Endothelial cell of umbilical vein (primary cell): Measurements from ENCODE around the gene MPIG6B. TPM values are rescaled to one million over a fixed set of nuclear protein-coding genes. Genes with fewer than 3 reads are reported as not detected.

Experiments used
- BruUV-seq: library from RNA; stranded (reverse); fragments of 400-500 nt; replicated peaks from 2 replicates; lab custom pipeline; 2021; lab: Mats Ljungman, UMichigan
- CTCF ChIA-PET: fragments of 300-600, 350-600 bp; sonication (Branson Sonifier 250); formaldehyde crosslinking; loops from one replicate; lab custom pipeline; 2021; ENCODE audit warnings: antibody characterized with exemption, inconsistent platforms; lab: Charles Lee
- POLR2A ChIA-PET: fragments of 300-600, 350-600 bp; sonication (Branson Sonifier 250); formaldehyde crosslinking; loops from one replicate; lab custom pipeline; 2021; ENCODE audit warnings: antibody characterized with exemption, inconsistent platforms; lab: Charles Lee
- DNase-seq: peaks from one replicate; pipeline ENCODE4 v3.0.0-alpha.2; 2011; ENCODE audit warnings: low read depth, low spot score
- FAIRE-seq: peaks from 2 replicates; lab custom pipeline; 2011; peaks lifted over from hg19 to GRCh38; lab: Jason Lieb, UNC
- H2AFZ ChIP-seq: 2 replicates; pipeline ENCODE4 v1.6.0; 2012; ENCODE audit warnings: low read depth, low read length, control low read depth, inconsistent platforms
- H3K27ac ChIP-seq: 2 replicates; pipeline ENCODE4 v1.5.1; 2011; ENCODE audit warnings: low read depth, mild to moderate bottlenecking, control low read depth, low read length, moderate library complexity; ENCODE audit not compliant: insufficient read depth
- H3K27me3 ChIP-seq, 2 experiments: 2 replicates each; pipeline versions ENCODE4 v1.6.0 to v1.6.1; 2011; ENCODE audit warnings: low read length in 2 of 2, mixed read lengths in 1 of 2; ENCODE audit not compliant: control insufficient read depth in 2 of 2, insufficient read depth in 2 of 2
- H3K36me3 ChIP-seq, 2 experiments: 2 replicates in 1 of 2; 3 replicates in 1 of 2; pipeline ENCODE4 v1.5.1; 2011; ENCODE audit warnings: low read length in 2 of 2, mild to moderate bottlenecking in 1 of 2, moderate library complexity in 1 of 2; ENCODE audit not compliant: control insufficient read depth in 2 of 2, insufficient read depth in 2 of 2; ENCODE audit errors: extremely low read depth in 1 of 2
- H3K4me1 ChIP-seq: 3 replicates; pipeline ENCODE4 v1.5.1; 2011; ENCODE audit warnings: mild to moderate bottlenecking, low read length; ENCODE audit not compliant: control insufficient read depth, insufficient read depth; ENCODE audit errors: extremely low read depth
- H3K4me2 ChIP-seq: 2 replicates; pipeline ENCODE4 v1.6.1; 2011; ENCODE audit warnings: low read length, control low read depth, mixed read lengths; ENCODE audit not compliant: insufficient read depth
- H3K4me3 ChIP-seq, 3 experiments: fragments of 200-600 bp in 1 of 3; sonication (generic), shearing (Covaris generic) in 1 of 3; replicated peaks in 1 of 3; 2 replicates each; pipeline ENCODE4 v1.5.1; 2011 to 2016; ENCODE audit warnings: control low read depth in 3 of 3, low read length in 3 of 3, mild to moderate bottlenecking in 2 of 3, inconsistent platforms in 1 of 3, low read depth in 1 of 3, moderate library complexity in 1 of 3; ENCODE audit not compliant: insufficient read depth in 1 of 3
- H3K79me2 ChIP-seq: 2 replicates; pipeline ENCODE4 v1.6.0; 2012; ENCODE audit warnings: low read length, inconsistent platforms; ENCODE audit not compliant: control insufficient read depth, insufficient read depth
- H3K9ac ChIP-seq: replicated peaks from 2 replicates; pipeline ENCODE3; 2011; ENCODE audit warnings: low read length, control low read depth; ENCODE audit not compliant: insufficient read depth; ENCODE audit errors: extremely low read depth
- H3K9me1 ChIP-seq: replicated peaks from 3 replicates; pipeline ENCODE4 v1.6.0; 2011; ENCODE audit warnings: mild to moderate bottlenecking, low read length; ENCODE audit not compliant: control insufficient read depth, insufficient read depth; ENCODE audit errors: extremely low read depth
- H3K9me3 ChIP-seq: replicated peaks from 2 replicates; pipeline ENCODE4 v1.5.1; 2012; ENCODE audit warnings: low read length, inconsistent platforms; ENCODE audit not compliant: control insufficient read depth, insufficient read depth
- H4K20me1 ChIP-seq: replicated peaks from 2 replicates; pipeline ENCODE3; 2011; ENCODE audit warnings: mild to moderate bottlenecking, low read length; ENCODE audit not compliant: control insufficient read depth, insufficient read depth; ENCODE audit errors: extremely low read depth
- CTCF ChIP-seq, 2 donors: IDR thresholded peaks; 1 replicate in 1 of 2; 2 replicates in 1 of 2; pipeline ENCODE4 v1.5.1; 2011; ENCODE audit warnings: low read length in 2 of 2, mild to moderate bottlenecking in 2 of 2, moderate library complexity in 2 of 2, control low read depth in 1 of 2, inconsistent platforms in 1 of 2, low read depth in 1 of 2; ENCODE audit not compliant: insufficient read depth in 1 of 2; ENCODE audit errors: extremely low read depth in 1 of 2
- EZH2 ChIP-seq: IDR thresholded peaks from 2 replicates; pipeline ENCODE4 v1.6.1; 2012; ENCODE audit warnings: borderline replicate concordance, low read depth, mild to moderate bottlenecking, moderate library complexity, low read length, inconsistent platforms; ENCODE audit not compliant: severe bottlenecking
- FOS ChIP-seq: IDR thresholded peaks from 2 replicates; pipeline ENCODE4 v1.6.1; 2011; ENCODE audit warnings: mild to moderate bottlenecking, low read length, moderate library complexity, borderline replicate concordance; ENCODE audit not compliant: insufficient read depth
- GATA2 ChIP-seq: IDR thresholded peaks from 2 replicates; pipeline ENCODE4 v1.7.0; 2011; ENCODE audit warnings: low read depth, mild to moderate bottlenecking, moderate library complexity, mixed read lengths, low read length; ENCODE audit not compliant: insufficient read length, insufficient read depth
- JUN ChIP-seq: IDR thresholded peaks from 2 replicates; pipeline ENCODE4 v1.6.1; 2011; ENCODE audit warnings: borderline replicate concordance, low read depth; ENCODE audit not compliant: insufficient read length, insufficient read depth
- MAX ChIP-seq: IDR thresholded peaks from 2 replicates; pipeline ENCODE4 v1.6.1; 2011; ENCODE audit not compliant: insufficient read depth, insufficient read length
- MYC ChIP-seq: IDR thresholded peaks from one replicate; pipeline ENCODE4 v1.6.1; 2011; ENCODE audit warnings: mild to moderate bottlenecking, low read depth, low read length
- POLR2A ChIP-seq: IDR thresholded peaks from 2 replicates; pipeline ENCODE4 v1.6.1; 2012; ENCODE audit warnings: low read depth, mild to moderate bottlenecking, control low read depth, low read length
- POLR2AphosphoS5 ChIP-seq: IDR thresholded peaks from 2 replicates; pipeline ENCODE4 v1.6.1; 2012; ENCODE audit warnings: low read depth, mild to moderate bottlenecking, control low read depth, low read length, moderate library complexity; ENCODE audit not compliant: insufficient read depth
- dilution Hi-C: fragments of 300-500 bp; cut with MboI; formaldehyde crosslinking; loops from one replicate; pipeline ENCODE4 v1.15.0; 2019; ENCODE audit warnings: low sequenced_read_pairs; ENCODE audit not compliant: extremely low pct_ligation_motif_present
- intact Hi-C: fragments of 100-400 bp; cut with micrococcal nuclease; formaldehyde crosslinking; loops from one replicate; pipeline ENCODE4 v1.10.0; 2022
- polyA plus RNA-seq, 4 experiments: library from polyadenylated mRNA; depleted of rRNA in 3 of 4; stranded (reverse) in 3 of 4; unstranded in 1 of 4; fragments of >200 nt; gene quantifications; 2 replicates each; pipeline versions ENCODE4 v1.2.1 to v1.2.3, GENCODE V29; 2011 to 2012; ENCODE audit warnings: missing spikeins in 1 of 4
- total RNA-seq: library from RNA; stranded (reverse); gene quantifications from 2 replicates; pipeline ENCODE4 v1.2.3, GENCODE V29; 2021

MPIG6B gene
- total and polyA plus RNA-seq, 2 donors (not counting 3 experiments of a cell fraction or from before 2014, with no cell fraction given), result not detected

- no peak overlapping the region for H2AFZ ChIP-seq
- H4K20me1 ChIP-seq, result no peaks in the 10 kb centered on the region
- intact Hi-C loops, result no loop called here
- no peaks in the 10 kb centered on the region for H3K9me3 ChIP-seq
- CTCF ChIA-PET, result interaction anchor here (1.1 to 1.2 kb wide), 4 partner anchors 92 to 274 kb away, joined by 3 to 5 read pairs (median 4); no protein-coding TSS in a partner anchor
- no peak overlapping the region for H3K27ac ChIP-seq
- no peak overlapping the region for H3K9ac ChIP-seq
- H3K4me1 ChIP-seq, result peaks cover 8% of the 10 kb centered on the region
- no peaks in the 10 kb centered on the region for H3K9me1 ChIP-seq
- dilution Hi-C loops, result no loop called here
- H3K4me2 ChIP-seq, result no peak overlapping the region
- no peak overlapping the region for H3K4me3 ChIP-seq
- DNase-seq, result no peak
- no peak for TF ChIP-seq CTCF (IDR thresholded peaks at IDR 0.05; ENCODE audit: extremely low read depth in 1 of 2, insufficient read depth in 1 of 2, low read depth in 1 of 2, low read length in 2 of 2)
- TF ChIP-seq GATA2, result no peak
- no peak for TF ChIP-seq FOS
- no peak for TF ChIP-seq POLR2A
- no peak for TF ChIP-seq POLR2AphosphoS5
- TF ChIP-seq EZH2, result no peak
- no peak for TF ChIP-seq JUN
- no peak for TF ChIP-seq MAX
- TF ChIP-seq MYC, result no peak
- H3K79me2 ChIP-seq, result no peaks in the 10 kb centered on the region
- H3K27me3 ChIP-seq, result no peaks in the 10 kb centered on the region
- peaks cover 0 to 6% of the 10 kb centered on the region in 2 experiments for H3K36me3 ChIP-seq
- no TSS peak for BruUV-seq
- POLR2A ChIA-PET, result no interaction called here
- no peak for FAIRE-seq
Observed at GRCh38 chr6:31677955-31678354, 45.2 kb upstream of the MPIG6B start.
